Right kidney (tissue), 1 donor: Measurements from ENCODE around the gene GAPVD1.
"Not testable (repeated sequence)": the region's sequence is repeated elsewhere in the genome, so short reads cannot be mapped to it uniquely, and the experiment has no call there.

Source experiments
- DNase-seq: peaks from one replicate; pipeline ENCODE4 v3.0.0-alpha.2; 2016

The GAPVD1 gene

GRCh38 chr9:125375820-125376219, 114.2 kb downstream of the GAPVD1 start:
- DNase-seq: no peak

- DNase-seq: no peak
Observed at GRCh38 chr9:125376261-125377226, 114.9 kb downstream of the GAPVD1 start.

- DNase-seq: no peak
Observed at GRCh38 chr9:125377584-125378250, 116.1 kb downstream of the GAPVD1 start.

- no peak for DNase-seq
Observed at GRCh38 chr9:125378778-125379177, 117.2 kb downstream of the GAPVD1 start.

GRCh38 chr9:125379208-125379607, 117.6 kb downstream of the GAPVD1 start:
- DNase-seq: no peak

- no peak for DNase-seq
Observed at GRCh38 chr9:125380406-125380805, 118.8 kb downstream of the GAPVD1 start.

- DNase-seq: no peak
Observed at GRCh38 chr9:125387861-125388524, 126.4 kb downstream of the GAPVD1 start.

- DNase-seq: no peak
Observed at GRCh38 chr9:125388978-125389377, 127.4 kb downstream of the GAPVD1 start.

GRCh38 chr9:125391704-125392103, 130.1 kb downstream of the GAPVD1 start:
- DNase-seq: no peak

GRCh38 chr9:125393426-125393825, 131.8 kb downstream of the GAPVD1 start:
- DNase-seq: no peak

GRCh38 chr9:125396799-125397198, 135.2 kb downstream of the GAPVD1 start:
- DNase-seq: no peak

- no peak for DNase-seq
Observed at GRCh38 chr9:125397736-125398135, 136.1 kb downstream of the GAPVD1 start.

GRCh38 chr9:125398243-125398642, 136.6 kb downstream of the GAPVD1 start:
- no peak for DNase-seq

- no peak for DNase-seq
Observed at GRCh38 chr9:125399165-125399564, 137.5 kb downstream of the GAPVD1 start.

- no peak for DNase-seq
Observed at GRCh38 chr9:125399666-125400065, 138.0 kb downstream of the GAPVD1 start.

GRCh38 chr9:125400232-125400631, 138.6 kb downstream of the GAPVD1 start:
- not testable (repeated sequence) for DNase-seq

- no peak for DNase-seq
Observed at GRCh38 chr9:125400725-125401716, 139.4 kb downstream of the GAPVD1 start.

GRCh38 chr9:125404733-125405132, 143.1 kb downstream of the GAPVD1 start:
- DNase-seq: no peak

GRCh38 chr9:125405938-125406809, 144.5 kb downstream of the GAPVD1 start:
- no peak for DNase-seq

GRCh38 chr9:125406810-125407087, 145.1 kb downstream of the GAPVD1 start:
- no peak for DNase-seq

GRCh38 chr9:125407432-125407973, 145.9 kb downstream of the GAPVD1 start:
- DNase-seq: no peak
